ENCODE measurements around the gene ADAMTS1. TPM values are rescaled to one million over a fixed set of nuclear protein-coding genes. Genes with fewer than 3 reads are reported as not detected.

Gene ADAMTS1
- total and polyA plus RNA-seq, 2 donors from 2014 or later = 16.0 to 343 TPM

DNA sequence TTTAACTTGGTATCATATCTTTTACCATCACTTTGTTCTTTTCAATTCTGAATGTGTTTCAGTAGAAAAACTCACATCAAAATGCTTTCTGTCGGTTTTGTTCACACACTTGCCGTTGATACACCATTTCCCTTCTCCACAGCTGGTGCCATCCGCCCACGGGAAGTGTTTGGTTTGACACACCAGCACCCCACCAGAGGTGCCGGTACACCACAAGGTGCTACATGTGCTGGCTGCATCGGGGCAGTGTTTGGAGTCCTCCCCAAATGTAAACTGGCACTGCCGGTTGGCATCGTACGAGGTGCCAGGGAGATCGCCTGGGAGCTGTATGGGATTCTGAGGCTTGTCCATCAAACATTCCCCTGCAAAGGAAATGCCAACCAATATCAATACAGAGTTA is 5.0 kb downstream of the ADAMTS1 start:
- Histone ChIP-seq H3K9me3 (ENCODE audit: control insufficient read depth in 2 of 3, insufficient read depth in 1 of 3, low read length in 3 of 3) (no peaks in the 10 kb centered on the region), H3K4me1 (ENCODE audit: control insufficient read depth in 2 of 3, insufficient read depth in 2 of 3, low read depth in 1 of 3, low read length in 3 of 3) (peaks cover 0 to 13% (median 12%) of the 10 kb centered on the region in 3 donors), H3K27ac (ENCODE audit: low read depth in 2 of 2, low read length in 2 of 2) (no peak overlapping the region), H3K27me3 (ENCODE audit: control insufficient read depth, insufficient read depth, low read length) (no peaks in the 10 kb centered on the region), H3K4me3 (ENCODE audit: low read length in 3 of 3) (no peak overlapping the region), H3K36me3 (ENCODE audit: control insufficient read depth in 2 of 3, insufficient read depth in 3 of 3, low read length in 3 of 3) (peaks cover 24 to 61% (median 45%) of the 10 kb centered on the region in 3 donors), H3K9ac (ENCODE audit: low read length in 3 of 3) (no peak overlapping the region)
- TF ChIP-seq, protein P1, sequence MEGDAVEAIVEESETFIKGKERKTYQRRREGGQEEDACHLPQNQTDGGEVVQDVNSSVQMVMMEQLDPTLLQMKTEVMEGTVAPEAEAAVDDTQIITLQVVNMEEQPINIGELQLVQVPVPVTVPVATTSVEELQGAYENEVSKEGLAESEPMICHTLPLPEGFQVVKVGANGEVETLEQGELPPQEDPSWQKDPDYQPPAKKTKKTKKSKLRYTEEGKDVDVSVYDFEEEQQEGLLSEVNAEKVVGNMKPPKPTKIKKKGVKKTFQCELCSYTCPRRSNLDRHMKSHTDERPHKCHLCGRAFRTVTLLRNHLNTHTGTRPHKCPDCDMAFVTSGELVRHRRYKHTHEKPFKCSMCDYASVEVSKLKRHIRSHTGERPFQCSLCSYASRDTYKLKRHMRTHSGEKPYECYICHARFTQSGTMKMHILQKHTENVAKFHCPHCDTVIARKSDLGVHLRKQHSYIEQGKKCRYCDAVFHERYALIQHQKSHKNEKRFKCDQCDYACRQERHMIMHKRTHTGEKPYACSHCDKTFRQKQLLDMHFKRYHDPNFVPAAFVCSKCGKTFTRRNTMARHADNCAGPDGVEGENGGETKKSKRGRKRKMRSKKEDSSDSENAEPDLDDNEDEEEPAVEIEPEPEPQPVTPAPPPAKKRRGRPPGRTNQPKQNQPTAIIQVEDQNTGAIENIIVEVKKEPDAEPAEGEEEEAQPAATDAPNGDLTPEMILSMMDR (IDR thresholded peaks at IDR 0.05; ENCODE audit: borderline replicate concordance, extremely low read depth, insufficient read depth) = no peak
- DNase-seq (no peak), FAIRE-seq (no peak)
- intact Hi-C loops (cut with DNase I) = loop anchor here (10.0 kb wide), 1 partner anchor 1905 kb away; no protein-coding TSS in a partner anchor

DNA sequence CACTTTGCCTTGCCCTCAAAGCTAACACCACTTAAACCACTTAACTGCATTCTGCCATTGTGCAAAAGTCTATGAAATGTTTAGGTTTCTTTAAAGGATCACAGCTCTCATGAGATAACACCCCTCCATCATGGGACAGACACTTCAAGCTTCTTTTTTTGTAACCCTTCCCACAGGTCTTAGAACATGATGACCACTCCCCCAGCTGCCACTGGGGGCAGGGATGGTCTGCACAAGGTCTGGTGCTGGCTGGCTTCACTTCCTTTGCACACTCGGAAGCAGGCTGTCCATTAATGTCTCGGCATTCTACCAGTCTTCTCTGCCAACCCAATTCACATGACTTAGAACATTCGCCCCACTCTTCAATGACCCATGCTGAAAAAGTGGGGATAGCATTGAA is 7.7 kb downstream of the ADAMTS1 start:
- TF ChIP-seq, protein P1 (IDR thresholded peaks at IDR 0.05; ENCODE audit: borderline replicate concordance, extremely low read depth, insufficient read depth) = no peak
- Histone ChIP-seq H3K27ac (ENCODE audit: low read depth in 2 of 2, low read length in 2 of 2) (no peak overlapping the region), H3K9ac (ENCODE audit: low read length in 3 of 3) (no peak overlapping the region), H3K36me3 (ENCODE audit: control insufficient read depth in 2 of 3, insufficient read depth in 3 of 3, low read length in 3 of 3) (peaks cover 24 to 61% (median 45%) of the 10 kb centered on the region in 3 donors), H3K9me3 (ENCODE audit: control insufficient read depth in 2 of 3, insufficient read depth in 1 of 3, low read length in 3 of 3) (no peaks in the 10 kb centered on the region), H3K27me3 (ENCODE audit: control insufficient read depth, insufficient read depth, low read length) (no peaks in the 10 kb centered on the region), H3K4me1 (ENCODE audit: control insufficient read depth in 2 of 3, insufficient read depth in 2 of 3, low read depth in 1 of 3, low read length in 3 of 3) (peaks cover 0 to 11% (median 10%) of the 10 kb centered on the region in 3 donors), H3K4me3 (ENCODE audit: low read length in 3 of 3) (no peak overlapping the region)
- FAIRE-seq = no peak
- DNase-seq = no peak
- intact Hi-C loops (cut with DNase I) = no loop called here

DNA sequence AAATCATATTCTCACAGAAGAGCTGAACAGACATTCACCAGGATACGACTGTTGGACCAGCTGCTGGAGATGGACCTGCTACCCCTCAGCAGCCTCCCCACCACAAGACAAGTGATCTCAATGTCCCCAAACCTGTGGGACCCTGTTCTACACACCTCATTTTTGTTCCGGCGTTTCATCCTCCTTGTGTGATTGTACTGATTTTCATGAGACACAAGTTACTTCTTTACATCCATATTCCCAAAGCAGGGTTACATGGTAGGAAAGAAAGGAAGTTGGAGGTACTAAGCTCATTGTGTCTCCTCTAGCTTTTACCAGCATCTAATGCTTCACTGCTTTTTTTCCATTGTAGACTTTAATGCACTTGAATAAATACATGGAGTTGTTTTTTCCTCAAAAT is 8.7 kb downstream of the ADAMTS1 start:
- no peaks in the 10 kb centered on the region for H3K9me3 ChIP-seq (ENCODE audit: control insufficient read depth in 2 of 3, insufficient read depth in 1 of 3, low read length in 3 of 3)
- peaks cover 21 to 51% (median 37%) of the 10 kb centered on the region in 3 donors for H3K36me3 ChIP-seq (ENCODE audit: control insufficient read depth in 2 of 3, insufficient read depth in 3 of 3, low read length in 3 of 3)
- FAIRE-seq = no peak
- H3K9ac ChIP-seq (ENCODE audit: low read length in 3 of 3) = no peak overlapping the region
- H3K4me3 ChIP-seq (ENCODE audit: low read length in 3 of 3) = no peak overlapping the region
- no peaks in the 10 kb centered on the region for H3K27me3 ChIP-seq (ENCODE audit: control insufficient read depth, insufficient read depth, low read length)
- TF ChIP-seq, protein P1 (IDR thresholded peaks at IDR 0.05; ENCODE audit: borderline replicate concordance, extremely low read depth, insufficient read depth) = no peak
- no peak for DNase-seq
- H3K27ac ChIP-seq (ENCODE audit: low read depth in 2 of 2, low read length in 2 of 2) = no peak overlapping the region
- peaks cover 0 to 4% (median under 1%) of the 10 kb centered on the region in 3 donors for H3K4me1 ChIP-seq (ENCODE audit: control insufficient read depth in 2 of 3, insufficient read depth in 2 of 3, low read depth in 1 of 3, low read length in 3 of 3)
- intact Hi-C loops (cut with DNase I) = no loop called here

Measured in kidney (tissue), 14 donors.